Body of pancreas (tissue), 4 donors: ENCODE measurements around the gene SLC16A9. TPM values are rescaled to one million over a fixed set of nuclear protein-coding genes. Genes with fewer than 3 reads are reported as not detected.

Experiments used
- ATAC-seq: fragments of 150-250 bp; one replicate; pipeline ENCODE4 v1.9.1; 2016
- DNase-seq, 4 donors: peaks; one replicate each; pipeline ENCODE4 v3.0.0-alpha.2; 2019
- H3K27ac ChIP-seq, 4 donors: fragments of 200-600 bp; sonication (generic); 1 replicate in 3 of 4; 2 replicates in 1 of 4; pipeline versions ENCODE4 v1.5.1 to v1.6.1; 2016 to 2019; ENCODE audit warnings: mild to moderate bottlenecking in 1 of 4, mixed read lengths in 1 of 4, moderate library complexity in 1 of 4
- H3K27me3 ChIP-seq, 2 donors: fragments of 200-600 bp; sonication (generic); one replicate each; pipeline ENCODE4 v1.6.0; 2016; ENCODE audit warnings: mild to moderate bottlenecking in 1 of 2
- H3K36me3 ChIP-seq, 2 donors: fragments of 200-600 bp; sonication (generic); replicated peaks in 1 of 2; 2 replicates each; pipeline ENCODE4 v1.5.1; 2016; ENCODE audit warnings: low read depth in 2 of 2; ENCODE audit not compliant: insufficient read depth in 1 of 2
- H3K4me1 ChIP-seq: fragments of 200-600 bp; sonication (generic); one replicate; pipeline ENCODE4 v1.6.0; 2016
- H3K4me3 ChIP-seq, 2 donors: fragments of 200-600 bp; sonication (generic); 1 replicate in 1 of 2; 2 replicates in 1 of 2; pipeline ENCODE4 v1.5.1; 2016 to 2019
- H3K9me3 ChIP-seq, 3 donors: fragments of 200-600 bp; sonication (generic); 1 replicate in 2 of 3; 2 replicates in 1 of 3; pipeline ENCODE4 v1.5.1; 2016
- CTCF ChIP-seq, 7 experiments: fragments of 450-650 bp in 4 of 7; fragments of 200-600 bp in 3 of 7; sonication (generic) in 3 of 7; IDR thresholded peaks; one replicate each; pipeline ENCODE4 v1.5.1; 2016 to 2019; ENCODE audit warnings: antibody characterized with exemption in 7 of 7
- POLR2A ChIP-seq, 3 donors: fragments of 450-650 bp; IDR thresholded peaks; one replicate each; pipeline ENCODE4 v1.6.1; 2016; ENCODE audit warnings: antibody characterized with exemption in 3 of 3, mild to moderate bottlenecking in 2 of 3
- WGBS, 2 donors: methylation state at CpG; one replicate each; pipeline ENCODE4 v1.1.5; 2017; 5-methylcytosine and 5-hydroxymethylcytosine counted together
- intact Hi-C: fragments of 100-400 bp; cut with DNase I; formaldehyde crosslinking; loops from one replicate; pipeline ENCODE4 v1.15.1; 2023
- total RNA-seq, 2 donors: library from RNA; depleted of rRNA; stranded (reverse); fragments of >200 nt; gene quantifications; one replicate each; pipeline ENCODE4 v1.1.0, GENCODE V29; 2016

Gene SLC16A9
- 1 to 10 TPM in 1 of 2 donors, under 1 TPM in 1; 0.78 to 2.6 TPM for total RNA-seq

- DNase-seq (peak; percentile 55 to 69 (median 64)), ATAC-seq (peak; percentile 86)
- Histone ChIP-seq H3K27ac (peak within 1 kb of the TSS in 3 of 4 donors; percentile 48 to 63 (median 63)), H3K9me3 (no peaks in the 10 kb centered on the region), H3K36me3 (no peaks in the 10 kb centered on the region), H3K4me3 (peak within 1 kb of the TSS; percentile 20 to 35), H3K27me3 (no peaks in the 10 kb centered on the region), H3K4me1 (peaks cover 13% of the 10 kb centered on the region)
- TF ChIP-seq POLR2A (IDR thresholded peaks at IDR 0.05) (peak in 2 of 3 donors; percentile 39 to 43), CTCF (IDR thresholded peaks at IDR 0.05) (peak in 6 of 7 experiments; percentile 26 to 48 (median 42))
- intact Hi-C loops, result no loop called here
- WGBS, 2 donors, result 0 to 2% methylated on average over 18 to 37 of the region's 68 CpGs
Observed at GRCh38 chr10:59709395-59710125, at the start of gene SLC16A9. Gene SLC16A9 (minus strand): TSS chr10:59709850. CDS start chr10:59684291, 25,559 bp downstream.

- 81 to 88% methylated on average over 3 of the region's 3 CpGs for WGBS, 2 donors
- intact Hi-C loops, result no loop called here
- ATAC-seq (no peak), DNase-seq (no peak)
- Histone ChIP-seq H3K4me1 (no peaks in the 10 kb centered on the region), H3K9me3 (no peaks in the 10 kb centered on the region), H3K27me3 (no peaks in the 10 kb centered on the region), H3K4me3 (no peak overlapping the region), H3K27ac (no peak overlapping the region), H3K36me3 (no peaks in the 10 kb centered on the region)
- TF ChIP-seq CTCF (IDR thresholded peaks at IDR 0.05) (no peak), POLR2A (IDR thresholded peaks at IDR 0.05) (no peak)
Observed at GRCh38 chr10:59757966-59758365, 48.3 kb upstream of the SLC16A9 start.

GRCh38 chr10:59754951-59755350 is 45.3 kb upstream of the SLC16A9 start:
- no peaks in the 10 kb centered on the region for H3K4me1 ChIP-seq
- H3K4me3 ChIP-seq, result no peak overlapping the region
- no peaks in the 10 kb centered on the region for H3K27me3 ChIP-seq
- H3K36me3 ChIP-seq, result no peaks in the 10 kb centered on the region
- 87 to 91% methylated on average over 4 of the region's 4 CpGs for WGBS, 2 donors
- intact Hi-C loops, result no loop called here
- DNase-seq (no peak), ATAC-seq (no peak)
- H3K27ac ChIP-seq, result no peak overlapping the region
- no peak for TF ChIP-seq CTCF (IDR thresholded peaks at IDR 0.05)
- no peak for TF ChIP-seq POLR2A (IDR thresholded peaks at IDR 0.05)
- no peaks in the 10 kb centered on the region for H3K9me3 ChIP-seq

GRCh38 chr10:59753267-59753666 is 43.6 kb upstream of the SLC16A9 start, which contains the start of gene MRLN:
Gene MRLN (minus strand): TSS chr10:59753455.
- Histone ChIP-seq H3K27ac (no peak within 1 kb of the TSS), H3K4me3 (no peak within 1 kb of the TSS), H3K36me3 (no peaks in the 10 kb centered on the region), H3K4me1 (no peaks in the 10 kb centered on the region), H3K27me3 (no peaks in the 10 kb centered on the region), H3K9me3 (no peaks in the 10 kb centered on the region)
- WGBS, 2 donors, result 49 to 53% methylated on average over 3 of the region's 3 CpGs
- no peak for ATAC-seq
- TF ChIP-seq CTCF (IDR thresholded peaks at IDR 0.05), result no peak
- peak in 1 of 3 donors; percentile 9 for TF ChIP-seq POLR2A (IDR thresholded peaks at IDR 0.05)
- intact Hi-C loops, result no loop called here
- DNase-seq, result no peak
